ENCODE results near the gene STAMBP. TPM values are rescaled to one million over a fixed set of nuclear protein-coding genes. Genes with fewer than 3 reads are reported as not detected.

The STAMBP gene
- total and polyA plus RNA-seq, 9 of the 15 experiments (the other 6 are each of a cell fraction or from before 2014, with no cell fraction given), result 36.9 to 75.2 (median 48.8) TPM

GRCh38 chr2:73779467-73780236, 49.1 kb upstream of the STAMBP start, which contains the start of gene DUSP11 (continued):
- TF ChIP-seq NKRF (IDR thresholded peaks at IDR 0.05; ENCODE audit: borderline replicate concordance) (no peak), AFF4 (CRISPR knock-in tag; IDR thresholded peaks at IDR 0.05) (peak; percentile 13; the same call in 1 of the 2 replicates), ATF3 (IDR thresholded peaks at IDR 0.05) (no peak), ATF3 (CRISPR knock-in tag; conservative IDR thresholded peaks at IDR 0.05) (no peak), KLF16 (IDR thresholded peaks at IDR 0.05) (0 out of 2 replicates have a peak, but pooled peaks have one; percentile 29), ELK1 (CRISPR knock-in tag; IDR thresholded peaks at IDR 0.05) (no peak), KLF1 (tag; IDR thresholded peaks at IDR 0.05) (no peak; the same call in 1 of the 2 replicates), ZKSCAN1 (IDR thresholded peaks at IDR 0.05; ENCODE audit: low read depth, low read length) (0 out of 2 replicates have a peak, but pooled peaks have one; percentile 15), ESRRB (CRISPR knock-in tag; IDR thresholded peaks at IDR 0.05; ENCODE audit: borderline replicate concordance) (no peak), HBP1 (CRISPR knock-in tag; IDR thresholded peaks at IDR 0.05) (no peak), POLR2A (conservative IDR thresholded peaks at IDR 0.05) (peak; percentile 91), ATF4 (CRISPR knock-in tag; IDR thresholded peaks at IDR 0.05) (no peak), RAD21 (CRISPR knock-in tag; conservative IDR thresholded peaks at IDR 0.05 in 1 of 2, IDR thresholded peaks at IDR 0.05 in 1 of 2) (peak; percentile 48 to 64; a peak in 3 of 4 replicates)
